GM12891 (cell line): ENCODE results near the gene KBTBD2.
"Not testable (repeated sequence)": the region's sequence is repeated elsewhere in the genome, so short reads cannot be mapped to it uniquely, and the experiment has no call there.

Source experiments
- POLR2A ChIP-seq: IDR thresholded peaks from 2 replicates; pipeline ENCODE4 v1.6.1; 2011; ENCODE audit warnings: low read depth, low read length, control low read depth
- POLR2AphosphoS5 ChIP-seq: IDR thresholded peaks from 2 replicates; pipeline ENCODE4 v1.6.1; 2011; ENCODE audit warnings: low read depth, low read length, control low read depth

- not testable (repeated sequence) for TF ChIP-seq POLR2A, POLR2AphosphoS5
These were observed 62.4 kb downstream of the KBTBD2 start for GRCh38 chr7:32828996-32829752.
